Measurements from ENCODE around the gene CEP55.

DNA sequence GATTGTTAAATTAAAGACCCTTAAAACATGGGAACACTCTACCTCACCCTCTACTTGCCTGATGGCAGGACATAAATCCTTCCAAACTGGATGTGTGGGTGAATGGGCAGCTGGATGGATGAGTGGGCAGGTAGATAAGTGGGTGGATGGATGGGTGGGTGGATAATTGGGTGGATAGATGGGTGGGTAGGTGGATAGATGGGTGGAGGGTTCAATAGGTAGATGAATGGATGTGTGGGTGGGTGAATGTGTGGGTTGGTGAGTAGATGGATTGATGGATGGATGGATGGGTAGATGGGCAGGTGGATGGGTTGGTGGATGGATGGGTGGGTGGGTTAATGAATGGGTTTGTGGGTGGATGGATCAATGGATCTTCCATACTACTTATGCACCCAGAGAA lies 51.1 kb downstream of the CEP55 start:
- TF ChIP-seq, protein P1, sequence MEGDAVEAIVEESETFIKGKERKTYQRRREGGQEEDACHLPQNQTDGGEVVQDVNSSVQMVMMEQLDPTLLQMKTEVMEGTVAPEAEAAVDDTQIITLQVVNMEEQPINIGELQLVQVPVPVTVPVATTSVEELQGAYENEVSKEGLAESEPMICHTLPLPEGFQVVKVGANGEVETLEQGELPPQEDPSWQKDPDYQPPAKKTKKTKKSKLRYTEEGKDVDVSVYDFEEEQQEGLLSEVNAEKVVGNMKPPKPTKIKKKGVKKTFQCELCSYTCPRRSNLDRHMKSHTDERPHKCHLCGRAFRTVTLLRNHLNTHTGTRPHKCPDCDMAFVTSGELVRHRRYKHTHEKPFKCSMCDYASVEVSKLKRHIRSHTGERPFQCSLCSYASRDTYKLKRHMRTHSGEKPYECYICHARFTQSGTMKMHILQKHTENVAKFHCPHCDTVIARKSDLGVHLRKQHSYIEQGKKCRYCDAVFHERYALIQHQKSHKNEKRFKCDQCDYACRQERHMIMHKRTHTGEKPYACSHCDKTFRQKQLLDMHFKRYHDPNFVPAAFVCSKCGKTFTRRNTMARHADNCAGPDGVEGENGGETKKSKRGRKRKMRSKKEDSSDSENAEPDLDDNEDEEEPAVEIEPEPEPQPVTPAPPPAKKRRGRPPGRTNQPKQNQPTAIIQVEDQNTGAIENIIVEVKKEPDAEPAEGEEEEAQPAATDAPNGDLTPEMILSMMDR (IDR thresholded peaks at IDR 0.05), result no peak
- TF ChIP-seq ZFX (IDR thresholded peaks at IDR 0.05; ENCODE audit: borderline replicate concordance), result no peak
